ENCODE results near the gene PSMA8. TPM values are rescaled to one million over a fixed set of nuclear protein-coding genes. Genes with fewer than 3 reads are reported as not detected.

The PSMA8 gene
- total and polyA plus RNA-seq, 2 of the 8 experiments (the other 6 are each of a cell fraction or from before 2014, with no cell fraction given) = not detected

DNA sequence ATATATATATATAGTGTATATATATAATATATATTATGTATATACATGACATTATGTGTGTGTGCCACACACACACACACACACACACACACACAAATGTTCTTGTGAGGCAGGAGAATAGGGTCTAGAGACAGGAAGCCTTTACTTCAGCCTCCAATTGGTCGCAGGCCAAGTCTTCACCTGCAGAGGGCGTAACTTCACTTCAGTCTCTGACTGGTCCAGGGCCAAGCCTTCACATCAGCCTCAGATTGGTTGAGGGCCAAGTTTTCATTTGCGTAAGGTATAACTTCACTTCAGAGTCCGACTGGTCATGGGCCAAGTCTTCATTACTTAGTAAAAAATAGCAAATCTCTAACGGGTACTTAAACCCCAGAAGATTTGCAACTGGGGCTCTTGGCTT, 30.1 kb upstream of the PSMA8 start:
- WGBS, 2 experiments (ENCODE audit: extremely low coverage in 1 of 2, insufficient coverage in 1 of 2, insufficient read length in 1 of 2, insufficient replicate concordance in 2 of 2, low coverage in 1 of 2, low lambda C conversion rate in 2 of 2, missing lambda C conversion rate in 1 of 2) = 55% methylated on average over 5 of the region's 5 CpGs; no CpG with 5 or more reads in 1 of the 2 experiments
- H3K14ac ChIP-seq (ENCODE audit: insufficient read length) = no peak overlapping the region
- ChIA-PET POLR2A (ENCODE audit: partially characterized antibody) (interaction anchor here (0.7 kb wide), 1 partner anchor 442 kb away, joined by 3 read pairs; no protein-coding TSS in a partner anchor), CTCF (ENCODE audit: partially characterized antibody) (interaction anchor here (0.6 to 2.1 kb wide), 12 partner anchors 8 to 1029 kb away, joined by 3 to 9 read pairs (median 3); no protein-coding TSS in a partner anchor)
- H3K4me1 ChIP-seq (replicated peaks in 1 of 4; ENCODE audit: control insufficient read depth in 3 of 4, insufficient read depth in 4 of 4, low read length in 3 of 4) = no peaks in the 10 kb centered on the region
- no peaks in the 10 kb centered on the region for H3K79me2 ChIP-seq (ENCODE audit: control insufficient read depth in 1 of 2, insufficient read depth in 2 of 2, low read length in 2 of 2)
- H3K56ac ChIP-seq (replicated peaks; ENCODE audit: insufficient read length, low read depth, low read length) = no peak overlapping the region
- H2BK15ac ChIP-seq (ENCODE audit: low read length) = no peak overlapping the region
- no peaks in the 10 kb centered on the region for H3K23me2 ChIP-seq (ENCODE audit: low read depth, low read length)
- no peak overlapping the region for H3K4me3 ChIP-seq (ENCODE audit: extremely low read depth in 1 of 4, insufficient read depth in 2 of 4, low read depth in 3 of 4, low read length in 4 of 4)
- no peak overlapping the region for H4K91ac ChIP-seq (replicated peaks; ENCODE audit: insufficient read length, low read length)
- H3K4me2 ChIP-seq (ENCODE audit: insufficient read depth in 1 of 2, low read depth in 2 of 2, low read length in 2 of 2) = no peak overlapping the region
- no peak overlapping the region for H2BK120ac ChIP-seq (replicated peaks; ENCODE audit: low read depth, low read length)
- peak; percentile 81 for FAIRE-seq
- TF ChIP-seq RXRA (IDR thresholded peaks at IDR 0.05; ENCODE audit: insufficient read depth, low read depth, low read length) (no peak), BRCA1 (IDR thresholded peaks at IDR 0.05; ENCODE audit: low read depth, low read length) (no peak), RAD21 (IDR thresholded peaks at IDR 0.05 in 1 of 2, conservative IDR thresholded peaks at IDR 0.05 in 1 of 2; ENCODE audit: low read depth in 2 of 2, low read length in 2 of 2) (peak; percentile 78 to 80), SP2 (IDR thresholded peaks at IDR 0.05; ENCODE audit: low read length) (no peak), SIX5 (IDR thresholded peaks at IDR 0.05; ENCODE audit: low read depth, low read length) (no peak), CTCF (IDR thresholded peaks at IDR 0.05; ENCODE audit: control extremely low read depth in 1 of 3, insufficient read depth in 1 of 3, low read depth in 1 of 3, low read length in 3 of 3) (peak; percentile 66 to 91 (median 85))
- H3K18ac ChIP-seq (ENCODE audit: extremely low read depth, low read length) = no peak overlapping the region
- DNase-seq (ENCODE audit: low read depth in 1 of 2, low spot score in 2 of 2) = peak in 1 of 2 experiments; percentile 84
- H2BK5ac ChIP-seq (ENCODE audit: low read depth, low read length) = no peak overlapping the region
- H3K4ac ChIP-seq (replicated peaks; ENCODE audit: insufficient read length, low read depth, low read length) = no peak overlapping the region
- H2AFZ ChIP-seq (ENCODE audit: low read length) = no peak overlapping the region
- H4K8ac ChIP-seq (ENCODE audit: extremely low read depth, insufficient read depth, low read length) = no peak overlapping the region
- H3K9ac ChIP-seq (replicated peaks in 1 of 4; ENCODE audit: extremely low read depth in 1 of 4, low read depth in 3 of 4, low read length in 3 of 4) = no peak overlapping the region
- H3K27me3 ChIP-seq (replicated peaks in 1 of 4; ENCODE audit: control insufficient read depth in 3 of 4, extremely low read depth in 1 of 4, insufficient read depth in 3 of 4, low read length in 3 of 4) = no peaks in the 10 kb centered on the region
- no peaks in the 10 kb centered on the region for H3K79me1 ChIP-seq (ENCODE audit: low read depth, low read length)
- no peak overlapping the region for H3K27ac ChIP-seq (ENCODE audit: low read depth, low read length)
- H3K9me3 ChIP-seq (ENCODE audit: insufficient read depth in 2 of 2, low read depth in 1 of 2, low read length in 1 of 2) = no peaks in the 10 kb centered on the region
- no peak overlapping the region for H2AK5ac ChIP-seq (ENCODE audit: low read depth, low read length)
- no peak overlapping the region for H2BK20ac ChIP-seq (ENCODE audit: low read length)
- H4K5ac ChIP-seq (ENCODE audit: insufficient read length, low read depth, low read length) = no peak overlapping the region
- H2BK12ac ChIP-seq (ENCODE audit: low read depth, low read length) = no peak overlapping the region
- H4K20me1 ChIP-seq (replicated peaks in 1 of 2; ENCODE audit: control insufficient read depth in 1 of 2, insufficient read depth in 2 of 2, low read length in 2 of 2) = no peaks in the 10 kb centered on the region
- no peak overlapping the region for H3K23ac ChIP-seq (ENCODE audit: insufficient read length)
- H3K36me3 ChIP-seq (ENCODE audit: control insufficient read depth in 2 of 4, insufficient read depth in 4 of 4, low read length in 3 of 4) = no peaks in the 10 kb centered on the region

Measured in H1 (cell line).